ENCODE results near the gene PSMC4.

PSMC4 gene

DNA sequence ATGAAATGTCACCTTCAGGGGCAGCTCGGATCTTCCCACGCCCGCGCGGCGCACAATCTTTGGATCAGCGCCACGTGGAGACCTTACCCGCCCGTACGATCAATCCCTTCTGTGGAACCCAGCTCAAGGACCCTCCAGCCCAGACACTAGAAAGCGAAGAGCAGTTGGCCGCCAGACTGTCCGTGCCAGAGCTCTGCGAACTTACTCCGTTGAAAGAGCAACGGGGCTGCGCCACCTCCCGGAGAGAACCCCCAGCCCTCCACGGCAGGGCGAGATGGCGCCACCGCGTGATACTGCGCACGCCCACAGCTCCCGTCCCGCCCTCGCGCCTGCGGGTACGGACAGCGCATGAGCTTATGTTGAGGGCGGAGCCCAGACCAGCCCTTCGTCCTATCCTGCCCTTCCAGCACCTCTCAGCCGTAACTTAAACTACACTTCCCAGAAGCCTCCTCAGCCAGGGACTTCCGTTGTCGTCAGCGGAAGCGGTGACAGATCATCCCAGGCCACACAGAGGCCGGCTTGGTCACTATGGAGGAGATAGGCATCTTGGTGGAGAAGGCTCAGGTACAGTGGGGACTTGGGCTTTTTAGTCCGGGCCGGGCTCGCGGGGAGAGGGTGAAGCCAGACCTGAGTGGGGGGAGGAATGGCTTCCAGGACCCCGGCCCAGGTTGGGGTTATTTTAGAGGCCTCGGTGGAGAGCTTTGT lies at the start of gene PSMC4:
Gene PSMC4 (plus strand): TSS at position 491 of the 705 bp plus-strand sequence. CDS start 38 bp downstream, at position 529.
- peak; percentile 100 for DNase-seq (ENCODE audit: low spot score)

DNA sequence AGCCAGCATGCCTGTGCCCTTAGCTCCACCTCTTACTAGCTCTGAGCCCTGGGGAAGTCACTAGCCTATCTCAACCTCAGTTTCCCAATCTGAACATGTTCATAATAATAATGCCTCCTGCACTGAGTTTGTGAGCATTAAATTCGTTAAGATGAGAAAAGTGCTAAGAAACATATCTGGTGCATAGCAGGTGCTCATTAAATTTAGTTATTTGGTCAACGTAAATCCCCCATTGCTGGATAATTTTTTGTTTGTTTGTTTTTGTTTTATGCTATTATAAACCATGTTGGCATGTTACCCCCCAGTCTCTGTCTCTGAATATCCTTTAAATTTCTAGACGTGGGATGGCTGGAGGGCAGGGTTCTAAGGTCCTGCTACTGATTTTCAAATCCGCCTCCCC lies 47.1 kb upstream of the PSMC4 start:
- no peak for DNase-seq (ENCODE audit: low spot score)

GRCh38 chr19:39924389-39924788 lies 46.6 kb upstream of the PSMC4 start:
- DNase-seq (ENCODE audit: low spot score) = no peak

GRCh38 chr19:39924952-39925351 lies 46.0 kb upstream of the PSMC4 start:
- DNase-seq (ENCODE audit: low spot score) = no peak

- DNase-seq (ENCODE audit: low spot score) = no peak
These were observed 44.7 kb upstream of the PSMC4 start for GRCh38 chr19:39926170-39926760.

DNA sequence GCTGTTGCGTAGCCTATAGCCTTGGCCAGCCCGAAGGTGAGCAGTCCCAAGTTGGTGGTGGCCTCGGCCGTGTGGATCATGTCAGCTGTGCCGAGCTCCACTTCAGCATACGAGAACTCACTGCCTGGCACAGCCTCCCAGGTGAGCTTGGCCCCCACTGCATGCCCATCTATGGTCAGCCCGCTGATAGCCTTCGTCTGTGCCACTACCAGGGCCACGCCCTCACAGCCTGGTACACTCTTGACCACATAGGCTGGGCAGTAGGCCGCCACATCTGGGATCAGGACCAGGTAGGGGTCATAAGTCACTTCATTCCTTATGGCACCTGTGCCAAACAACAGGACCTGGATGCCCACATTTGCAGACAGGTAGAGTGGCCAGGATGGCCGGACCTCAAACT lies 43.9 kb upstream of the PSMC4 start:
- no peak for DNase-seq (ENCODE audit: low spot score)

DNA sequence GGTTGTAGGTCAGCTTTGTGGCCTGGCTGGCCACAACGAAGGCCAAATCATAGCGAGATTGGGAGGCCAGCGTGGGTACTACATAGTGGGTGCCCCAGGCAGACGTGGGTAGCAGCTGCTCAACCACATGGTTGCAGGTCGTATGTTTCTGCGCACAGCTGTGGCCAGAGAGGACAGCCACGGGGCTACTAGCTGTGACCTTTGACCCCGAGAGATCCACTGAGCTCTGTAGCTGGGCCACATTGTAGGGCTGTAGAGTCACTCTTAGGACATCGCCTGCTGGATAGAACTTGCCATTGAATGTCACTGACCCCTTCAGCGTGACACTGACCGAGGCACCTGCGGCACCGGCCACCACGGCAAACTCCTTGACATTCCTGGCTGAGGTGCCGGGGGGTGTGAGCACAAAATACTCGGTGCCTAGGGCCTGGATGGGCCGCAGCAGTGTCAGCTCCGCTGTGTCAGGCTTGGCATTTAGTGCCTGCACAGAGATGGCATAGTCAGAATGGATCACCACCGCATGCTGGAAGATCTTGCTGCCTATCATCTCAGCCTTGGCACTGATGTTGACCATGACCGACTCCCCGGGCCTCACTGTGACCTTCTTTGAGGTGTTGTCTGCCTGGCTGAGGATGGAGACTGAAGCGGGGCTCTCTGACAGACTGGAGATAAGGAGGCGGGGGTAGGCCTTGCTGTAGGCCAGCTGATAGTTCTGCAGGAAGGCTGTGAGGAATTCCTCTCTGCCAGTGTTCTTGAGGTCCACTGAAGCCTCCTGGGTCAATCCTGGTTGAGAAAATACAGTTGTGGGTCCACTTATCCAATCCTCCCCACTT lies 43.2 kb upstream of the PSMC4 start:
- DNase-seq (ENCODE audit: low spot score) = no peak

DNA sequence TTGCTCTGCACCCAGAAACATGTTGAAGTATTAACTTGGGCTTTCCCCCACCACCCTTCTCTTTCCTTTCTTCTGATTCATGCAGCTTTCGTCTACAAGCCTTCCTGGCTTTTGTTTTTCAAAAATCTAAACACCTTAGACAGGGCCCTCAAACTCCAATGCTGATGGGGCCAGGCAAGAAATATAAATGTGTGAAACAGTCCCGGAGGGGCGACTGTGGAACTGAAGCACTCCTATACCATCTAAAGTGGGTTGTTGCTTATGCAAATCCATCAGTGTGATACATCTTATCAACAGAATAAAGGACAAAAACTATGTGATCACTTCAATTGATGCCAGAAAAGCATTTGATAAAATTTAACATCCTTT lies 42.6 kb upstream of the PSMC4 start:
- DNase-seq (ENCODE audit: low spot score) = no peak

DNA sequence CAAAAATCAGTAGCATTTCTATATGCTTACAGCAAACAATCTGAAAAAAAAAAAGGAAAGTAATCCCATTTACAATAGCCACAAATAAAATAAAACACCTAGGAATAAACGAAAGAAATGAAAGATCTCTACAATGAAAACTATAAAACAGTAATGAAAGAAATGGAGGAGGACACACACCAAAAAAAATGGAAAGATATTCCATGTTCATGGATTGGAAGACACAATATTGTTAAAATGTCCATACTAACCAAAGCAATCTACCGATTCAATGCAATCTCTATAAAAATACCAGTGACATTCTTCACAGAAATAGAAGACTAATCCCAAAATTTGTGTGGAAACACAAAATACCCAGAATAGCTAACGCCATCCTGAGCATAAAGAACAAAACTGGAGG lies 41.2 kb upstream of the PSMC4 start:
- DNase-seq (ENCODE audit: low spot score) = no peak

- DNase-seq (ENCODE audit: low spot score) = no peak
These were observed 36.2 kb upstream of the PSMC4 start, which contains the start of gene FCGBP for GRCh38 chr19:39934584-39935363. Gene FCGBP, minus strand, starts transcription at chr19:39934634.

DNA sequence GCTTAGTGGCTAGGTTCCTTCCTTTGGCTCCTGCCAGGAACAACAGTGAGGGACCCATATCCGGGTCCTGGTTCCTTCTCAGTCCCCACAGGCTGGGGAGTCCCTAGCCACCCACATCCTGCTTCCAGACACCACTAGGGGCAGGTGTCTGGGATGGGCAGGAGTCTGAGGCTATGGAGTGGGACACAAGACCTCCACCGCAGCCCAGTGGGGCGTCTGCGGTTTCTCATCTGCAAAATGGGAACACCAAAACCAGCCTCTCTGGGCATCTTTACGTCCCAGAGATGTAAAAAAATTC lies 35.7 kb upstream of the PSMC4 start:
- no peak for DNase-seq (ENCODE audit: low spot score)

GRCh38 chr19:39936020-39936419 lies 34.9 kb upstream of the PSMC4 start:
- no peak for DNase-seq (ENCODE audit: low spot score)

GRCh38 chr19:39936622-39937021 lies 34.3 kb upstream of the PSMC4 start:
- DNase-seq (ENCODE audit: low spot score) = no peak

- DNase-seq (ENCODE audit: low spot score) = no peak
These were observed 33.8 kb upstream of the PSMC4 start for GRCh38 chr19:39937094-39937720.

GRCh38 chr19:39937787-39938186 lies 33.2 kb upstream of the PSMC4 start:
- DNase-seq (ENCODE audit: low spot score) = no peak

DNA sequence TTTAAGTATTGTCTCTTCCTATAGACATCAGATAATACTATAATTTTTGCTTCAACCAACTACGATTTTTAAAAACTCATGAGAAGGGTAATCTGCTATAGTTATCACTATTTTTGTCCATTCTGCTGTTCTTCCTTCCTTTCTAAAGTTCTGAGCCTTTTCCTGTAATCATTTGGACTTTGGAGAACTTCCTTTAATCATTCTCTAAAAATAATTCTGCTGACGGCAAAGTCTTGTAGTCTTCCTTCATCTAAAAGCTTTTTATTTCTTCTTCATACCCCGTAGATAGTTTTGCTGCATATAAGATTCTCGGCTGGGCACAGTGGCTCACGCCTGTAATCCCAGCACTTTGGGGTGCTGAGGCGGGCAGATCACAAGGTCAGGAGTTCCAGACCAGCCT lies 31.4 kb upstream of the PSMC4 start:
- DNase-seq (ENCODE audit: low spot score) = no peak

- no peak for DNase-seq (ENCODE audit: low spot score)
These were observed 30.6 kb upstream of the PSMC4 start for GRCh38 chr19:39940221-39940833.

DNA sequence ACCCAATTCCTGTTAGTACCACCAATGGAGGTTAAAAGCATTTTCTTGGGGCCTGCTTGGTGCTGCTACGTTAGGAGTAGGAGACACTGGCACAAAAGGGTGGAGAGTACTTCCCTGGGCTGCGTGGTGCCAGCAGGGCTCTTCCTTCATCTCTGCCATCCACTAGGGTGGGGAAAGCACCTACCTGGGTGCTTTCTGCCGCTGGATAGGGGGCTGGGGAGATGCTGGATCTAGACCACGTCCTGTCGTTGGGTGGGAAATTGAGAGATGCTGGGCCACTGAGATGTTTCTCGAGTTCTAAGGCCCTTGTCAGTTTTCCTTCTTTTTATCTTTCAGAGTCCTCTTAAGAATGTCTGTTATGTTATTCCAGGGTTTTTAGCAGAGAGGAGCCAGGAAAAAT lies 29.8 kb upstream of the PSMC4 start:
- no peak for DNase-seq (ENCODE audit: low spot score)

DNA sequence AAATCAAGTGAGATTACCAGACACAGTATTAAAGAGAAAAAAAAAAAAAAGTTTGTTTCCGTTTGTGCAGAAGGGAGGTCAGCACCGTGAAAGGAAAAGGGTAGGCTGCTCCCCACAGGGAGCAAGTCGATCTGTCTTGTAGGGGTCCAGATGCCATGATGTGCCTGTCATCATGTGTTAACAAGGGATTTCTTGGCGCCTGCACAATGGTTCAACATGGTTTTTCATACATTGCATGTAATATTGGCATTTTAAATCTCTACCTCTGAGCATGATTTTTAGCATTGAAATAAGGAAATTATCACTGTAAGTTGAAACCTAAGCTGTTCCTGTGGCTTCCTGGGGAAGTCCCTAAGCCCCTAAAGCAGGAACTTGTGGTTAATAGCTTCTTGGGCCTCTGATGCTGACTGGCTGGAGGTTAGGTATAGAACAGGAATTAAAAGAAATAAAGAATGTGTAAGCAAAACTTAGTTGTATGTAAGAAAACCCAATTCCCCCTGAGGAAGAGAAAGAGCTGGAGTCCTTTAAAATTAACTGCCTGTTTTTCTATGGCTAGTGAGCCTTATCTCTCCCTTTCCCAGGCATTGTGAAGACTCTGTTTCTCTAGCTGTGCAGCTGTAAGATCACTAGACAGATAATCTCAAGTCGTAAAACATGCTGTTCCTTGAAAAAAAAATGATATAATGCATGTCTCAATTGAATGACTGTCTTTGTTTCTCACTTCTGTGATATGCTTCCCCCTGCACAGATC lies 29.2 kb upstream of the PSMC4 start:
- no peak for DNase-seq (ENCODE audit: low spot score)

DNA sequence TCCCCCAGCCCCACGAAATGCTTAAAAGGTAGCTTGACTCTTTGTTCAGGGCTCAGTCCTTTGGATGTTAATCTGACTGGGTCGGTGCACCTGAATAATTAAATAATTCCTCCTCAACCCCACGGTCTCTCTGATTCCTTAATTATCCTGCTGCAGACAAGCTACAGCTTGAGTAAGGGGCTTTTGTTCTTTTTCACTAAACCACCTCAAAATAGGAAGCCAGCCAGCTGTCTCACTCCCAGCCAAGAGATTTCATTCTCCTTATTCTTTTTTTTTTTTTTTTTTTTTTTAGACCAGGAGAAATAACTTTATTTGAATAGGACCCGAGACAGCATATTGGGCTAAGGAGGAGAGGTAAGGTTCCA lies 28.6 kb upstream of the PSMC4 start:
- no peak for DNase-seq (ENCODE audit: low spot score)

DNA sequence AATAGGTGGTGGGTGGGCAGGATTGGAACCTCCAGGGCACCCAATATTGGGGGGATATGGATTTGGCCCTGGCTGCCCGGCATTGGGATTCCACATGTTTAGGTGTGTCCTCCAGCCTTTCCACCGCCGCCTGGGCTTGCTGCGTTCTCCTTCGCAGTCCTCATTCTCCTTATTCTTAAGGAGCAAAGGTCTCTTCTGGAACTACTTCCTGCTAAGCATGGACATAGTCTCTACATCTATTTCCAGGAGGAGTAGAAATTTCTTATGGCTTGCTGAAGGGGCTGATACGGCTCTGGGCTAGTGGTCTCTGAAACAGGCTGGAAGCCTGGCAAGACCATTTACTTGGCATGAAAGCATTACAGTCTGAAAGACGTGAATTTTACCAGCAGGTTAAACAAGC lies 27.4 kb upstream of the PSMC4 start:
- DNase-seq (ENCODE audit: low spot score) = no peak

Data from cerebellar cortex (tissue), 1 donor.